ENCODE measurements around the gene GPNMB.

DNA sequence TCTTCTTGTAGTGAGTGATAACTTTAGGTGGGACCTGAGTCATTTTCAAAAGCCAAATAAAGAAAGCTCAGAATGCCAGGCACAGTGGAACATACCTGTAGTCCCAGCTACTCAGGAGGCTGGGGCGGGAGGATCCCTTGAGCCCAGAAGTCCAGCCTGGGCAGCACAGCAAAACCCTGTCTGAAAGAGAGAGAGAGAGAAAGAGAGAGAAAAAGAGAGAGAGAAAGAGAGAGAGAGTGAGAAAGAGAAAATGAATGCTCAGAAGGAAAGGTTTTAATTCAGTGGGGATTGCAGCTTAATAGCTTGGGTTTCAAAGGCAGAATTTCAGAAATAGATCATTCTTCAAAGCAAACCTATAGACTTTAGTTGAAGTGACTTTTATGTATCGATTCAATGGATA, 25.7 kb downstream of the GPNMB start:
- TF ChIP-seq GATA3 (IDR thresholded peaks at IDR 0.05; ENCODE audit: low read depth, low read length), result no peak
- no peak for TF ChIP-seq GATA2 (IDR thresholded peaks at IDR 0.05; ENCODE audit: low read depth, low read length)
